Measurements from ENCODE around the gene FN1.
"Not testable (repeated sequence)": the region's sequence is repeated elsewhere in the genome, so short reads cannot be mapped to it uniquely, and the experiment has no call there.

Gene FN1

GRCh38 chr2:215324811-215325210 is 111.1 kb downstream of the FN1 start:
- no peak for DNase-seq

GRCh38 chr2:215320679-215321078 is 115.2 kb downstream of the FN1 start:
- no peak for DNase-seq

GRCh38 chr2:215320102-215320501 is 115.8 kb downstream of the FN1 start:
- DNase-seq: no peak

GRCh38 chr2:215319500-215319899 is 116.4 kb downstream of the FN1 start:
- no peak for DNase-seq

GRCh38 chr2:215316336-215316735 is 119.5 kb downstream of the FN1 start:
- no peak for DNase-seq

- no peak for DNase-seq
Measured at GRCh38 chr2:215315301-215315700, 120.6 kb downstream of the FN1 start.

- DNase-seq: no peak
Measured at GRCh38 chr2:215314896-215315295, 121.0 kb downstream of the FN1 start.

- no peak for DNase-seq
Measured at GRCh38 chr2:215313255-215313613, 122.6 kb downstream of the FN1 start.

- DNase-seq: peak; percentile 93
Measured at GRCh38 chr2:215311625-215312396, 124.1 kb downstream of the FN1 start, which contains the start of gene ATIC. TSS of gene ATIC (plus strand) at chr2:215312059. CDS start at chr2:215312143, 84 bp downstream.

GRCh38 chr2:215311259-215311624 is 124.6 kb downstream of the FN1 start:
- DNase-seq: not testable (repeated sequence)

Measured in activated CD4-positive, CD25-positive, alpha-beta regulatory T cell treated with anti-CD3 and anti-CD28 coated beads, Interleukin-2, amount 50 U/mL, for 72 hours (primary cell).